ENCODE results near the gene AURKB. TPM values are rescaled to one million over a fixed set of nuclear protein-coding genes. Genes with fewer than 3 reads are reported as not detected.

Gene AURKB
- total and polyA plus RNA-seq, 10 of the 15 experiments (the other 5 are each of a cell fraction or from before 2014, with no cell fraction given): 52.7 to 209 (median 128) TPM

GRCh38 chr17:8204761-8205555, 5.4 kb downstream of the AURKB start:
- FAIRE-seq (no peak), ATAC-seq (no peak), DNase-seq (ENCODE audit: low read depth, low spot score) (no peak)
- in situ Hi-C loops (cut with MboI) (no loop called here), intact Hi-C loops (cut with micrococcal nuclease; ENCODE audit: unreplicated experiment) (no loop called here)
- Histone ChIP-seq H2AFZ (ENCODE audit: control insufficient read depth, low read depth, low read length) (no peak overlapping the region), H3K27me3 (replicated peaks in 1 of 2; ENCODE audit: control insufficient read depth in 2 of 2, insufficient read depth in 2 of 2, low read length in 1 of 2) (no peaks in the 10 kb centered on the region), H4K20me1 (ENCODE audit: control insufficient read depth, insufficient read depth) (no peaks in the 10 kb centered on the region), H3K79me2 (ENCODE audit: control insufficient read depth, insufficient read depth, low read length) (peaks cover 28% of the 10 kb centered on the region), H3K4me1 (ENCODE audit: control insufficient read depth, insufficient read depth, low read length) (no peaks in the 10 kb centered on the region), H3K36me3 (ENCODE audit: control insufficient read depth in 2 of 2, insufficient read depth in 2 of 2, low read length in 1 of 2) (peaks cover 13 to 22% of the 10 kb centered on the region in 2 experiments), H3K4me2 (ENCODE audit: control insufficient read depth, insufficient read depth) (no peak overlapping the region), H3K9ac (ENCODE audit: control insufficient read depth, insufficient read depth, low read length) (no peak overlapping the region), H3K4me3 (no peak overlapping the region), H3K9me3 (replicated peaks; ENCODE audit: control insufficient read depth, insufficient read depth, low read length) (no peaks in the 10 kb centered on the region; the same call in 1 of the 3 replicates), H3K27ac (ENCODE audit: control insufficient read depth, insufficient read depth) (no peak overlapping the region)
- ChIA-PET RAD21 (ENCODE audit: unreplicated experiment) (no interaction called here), SMC1A (ENCODE audit: uncharacterized antibody, unreplicated experiment) (interaction anchor here (0.9 kb wide), 1 partner anchor 15 kb away, joined by 3 read pairs; the partner anchor contains the start of gene BORCS6), POLR2A (no interaction called here), CTCF (interaction anchor here (0.6 kb wide), 1 partner anchor 114 kb away, joined by 3 read pairs; no protein-coding TSS in a partner anchor)
- 91% methylated on average over 19 of the region's 19 CpGs for WGBS (ENCODE audit: insufficient coverage, insufficient replicate concordance, low lambda C conversion rate, missing lambda C conversion rate)
- BruUV-seq (replicated peaks): no TSS peak
- no peak for TF ChIP-seq RELB (IDR thresholded peaks at IDR 0.05; ENCODE audit: low read depth)
- TF ChIP-seq KLF5 (IDR thresholded peaks at IDR 0.05; ENCODE audit: partially characterized antibody): no peak
- peak; percentile 69 for TF ChIP-seq POLR2A (IDR thresholded peaks at IDR 0.05; ENCODE audit: low read depth, low read length)
- TF ChIP-seq POLR2AphosphoS5 (IDR thresholded peaks at IDR 0.05; ENCODE audit: low read length): peak; percentile 52; the same call in 1 of the 2 replicates
- 0 out of 3 replicates have a peak, but pooled peaks have one; percentile 6 for TF ChIP-seq POU2F2 (IDR thresholded peaks at IDR 0.05; ENCODE audit: borderline replicate concordance, low read depth, low read length)
- no peak for TF ChIP-seq ZNF687 (IDR thresholded peaks at IDR 0.05)
- no peak for TF ChIP-seq ZSCAN29 (IDR thresholded peaks at IDR 0.05)
- no peak for TF ChIP-seq HDAC6 (IDR thresholded peaks at IDR 0.05; ENCODE audit: unreplicated experiment)
- TF ChIP-seq ATF2 (IDR thresholded peaks at IDR 0.05; ENCODE audit: low read length): no peak
- no peak for TF ChIP-seq REST (IDR thresholded peaks at IDR 0.05; ENCODE audit: low read depth, low read length)

Measured in GM12878 (cell line).